HG03442 (cell line): ENCODE results near the gene RAB11FIP4.

Source experiments
- ATAC-seq: cut with Tn5 transposase; IDR thresholded peaks from one replicate; pipeline ENCODE4 v1.9.1; 2021; ENCODE audit warnings: mild to moderate bottlenecking, moderate library complexity; ENCODE audit not compliant: unreplicated experiment

Gene RAB11FIP4

DNA sequence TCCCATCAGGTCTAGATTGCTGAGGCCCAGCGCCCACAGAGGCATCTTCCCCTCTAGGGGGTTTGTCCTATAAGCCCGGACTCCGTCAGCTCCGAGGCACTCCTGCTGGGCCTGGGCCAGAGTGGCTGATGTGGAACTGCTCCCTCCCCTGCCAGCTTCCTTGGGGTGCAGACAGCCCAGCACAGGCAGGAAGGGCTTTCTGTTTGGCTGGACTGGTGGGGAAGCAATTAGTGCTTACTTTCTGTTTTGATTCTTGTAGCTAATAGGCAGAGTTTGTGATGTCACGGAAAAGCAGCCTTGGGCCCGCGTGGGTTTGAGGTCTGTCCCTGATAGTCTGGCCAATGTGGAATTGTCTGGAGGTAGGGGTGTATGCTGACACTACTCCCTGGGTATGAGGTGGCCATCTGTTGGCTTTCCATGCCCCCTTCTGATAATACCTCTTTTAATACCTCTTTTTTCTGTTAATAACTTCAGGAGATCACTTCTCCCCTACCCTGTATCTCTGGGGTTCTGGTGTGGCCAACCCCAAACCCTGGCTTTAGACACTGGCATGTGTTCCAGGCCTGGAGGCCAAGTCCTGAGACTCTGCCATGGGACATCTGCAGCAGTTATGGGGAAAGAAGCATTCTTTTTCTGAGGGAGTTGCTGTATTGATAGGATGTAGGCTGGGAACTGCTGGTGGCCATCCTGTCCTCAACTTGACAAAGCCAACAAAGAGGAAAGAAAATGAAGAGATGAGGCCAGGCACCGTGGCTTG lies 190.9 kb downstream of the RAB11FIP4 start:
- ATAC-seq, result no peak

DNA sequence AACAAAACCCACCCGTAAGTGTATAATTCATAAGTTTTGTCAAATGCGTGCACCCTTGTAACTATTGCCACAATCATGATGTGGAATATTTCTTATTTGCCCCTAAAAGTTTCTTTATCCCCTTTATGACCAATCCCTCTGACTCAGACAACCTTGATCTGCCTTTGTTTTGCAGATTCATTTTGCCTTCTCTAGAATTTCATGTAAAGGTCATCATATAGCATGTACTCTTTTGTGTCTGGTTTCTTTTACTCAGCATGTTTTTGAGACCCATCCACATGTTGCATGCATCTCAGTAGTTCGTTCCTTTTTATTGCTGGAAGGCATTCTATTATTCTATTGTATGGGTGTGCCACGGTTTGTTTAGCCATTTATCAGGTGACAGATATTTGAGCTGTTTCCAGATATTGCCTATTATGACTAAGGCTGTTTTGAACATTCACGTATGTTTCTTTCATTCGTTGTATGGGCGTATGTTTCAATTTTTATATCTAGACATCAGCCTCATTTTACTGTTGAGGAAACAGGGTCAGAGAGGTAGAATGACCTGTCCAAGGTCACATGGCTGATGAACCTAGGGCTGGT lies 192.4 kb downstream of the RAB11FIP4 start:
- no peak for ATAC-seq

DNA sequence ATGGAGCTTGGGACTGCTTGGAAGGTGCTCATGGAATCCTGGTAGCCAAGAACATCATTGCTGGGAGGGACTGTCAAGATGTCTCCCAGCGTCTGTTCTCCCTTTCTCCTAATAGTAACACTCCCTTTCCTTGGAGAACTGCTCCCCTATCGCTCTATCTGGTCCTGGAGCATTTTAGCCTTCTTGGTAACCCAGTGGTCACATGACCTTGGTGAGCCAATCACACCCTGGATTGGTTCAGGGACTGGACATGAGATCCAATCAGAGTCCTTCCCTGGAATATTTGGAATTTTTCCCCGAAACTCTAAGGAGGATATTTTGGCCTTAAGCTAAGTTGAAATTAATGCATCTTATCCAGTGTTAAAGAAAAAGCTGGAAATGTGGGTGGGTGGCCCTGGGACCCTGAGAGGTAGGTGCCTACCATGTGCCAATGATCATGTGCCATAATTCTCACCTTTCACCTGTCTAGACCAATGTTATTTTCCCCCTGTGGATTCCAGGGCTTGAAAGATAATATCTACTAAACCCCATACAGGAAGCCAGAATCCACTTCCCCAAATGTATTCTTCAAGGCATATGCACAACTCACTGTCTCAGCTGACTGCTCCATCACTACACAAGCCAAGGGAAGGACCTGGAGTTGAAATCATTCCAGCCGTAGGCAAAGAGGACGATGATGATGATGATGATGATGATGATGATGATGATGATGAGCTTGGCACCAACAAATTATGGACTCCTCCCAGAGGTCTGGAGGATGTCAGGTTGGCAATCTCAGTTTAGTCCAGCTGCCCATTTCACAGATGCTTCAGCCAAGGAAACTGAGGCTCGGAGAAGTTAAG lies 193.2 kb downstream of the RAB11FIP4 start:
- no peak for ATAC-seq

DNA sequence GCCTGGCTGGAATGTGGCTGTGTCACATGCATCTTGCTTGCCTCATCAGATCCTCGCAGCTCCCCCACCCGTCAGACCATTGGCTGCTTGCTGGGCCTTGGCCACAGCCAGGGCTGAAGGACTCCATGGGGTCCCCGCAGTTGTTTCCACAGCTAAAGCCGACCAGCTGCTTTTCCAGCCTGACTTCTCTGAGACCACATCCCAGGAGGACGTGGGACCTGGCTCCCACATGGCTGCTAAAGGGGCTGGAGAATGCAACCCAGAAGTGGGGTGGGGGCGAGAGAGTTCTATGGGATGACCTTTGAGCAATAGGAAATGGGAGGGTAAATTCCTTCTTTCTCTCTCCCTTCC lies 193.8 kb downstream of the RAB11FIP4 start:
- ATAC-seq, result no peak

DNA sequence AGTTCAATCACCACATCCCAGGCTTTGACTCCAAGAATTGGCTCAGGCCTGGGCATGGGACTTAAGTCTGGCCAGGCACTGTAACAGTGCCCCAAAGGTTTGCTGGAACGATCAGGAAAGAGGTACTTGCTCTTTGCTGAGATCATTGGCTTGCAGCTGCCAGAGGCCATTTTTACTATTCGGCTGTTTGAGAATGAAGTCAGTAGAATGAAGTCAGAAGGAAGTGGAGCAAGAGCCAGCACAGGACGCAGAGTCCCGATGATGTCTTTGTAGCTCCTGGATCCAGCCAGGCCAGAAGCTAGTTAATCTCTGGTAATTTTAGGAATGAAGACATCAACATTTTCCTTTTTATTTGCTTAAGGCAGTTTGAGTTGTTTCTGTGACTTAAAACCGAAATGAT lies 195.5 kb downstream of the RAB11FIP4 start:
- no peak for ATAC-seq

DNA sequence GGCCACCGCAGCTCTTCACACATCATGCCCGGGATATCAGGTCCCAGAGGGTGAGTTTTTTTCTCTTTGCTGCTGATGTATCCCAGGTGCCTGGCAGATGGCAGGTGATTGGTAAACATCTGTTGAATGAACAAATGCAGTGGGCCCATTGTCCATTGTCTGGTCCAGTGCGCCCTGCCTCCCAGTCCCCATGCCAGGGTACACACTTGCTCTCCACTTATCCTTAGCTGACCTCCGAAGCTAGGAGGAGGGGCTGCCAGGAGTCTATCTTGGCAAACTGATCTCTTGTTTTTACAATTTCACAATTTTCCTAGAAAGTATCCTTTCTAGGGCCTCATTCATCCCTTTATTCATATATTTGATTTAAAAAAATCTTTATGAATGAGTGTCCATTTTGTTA lies 196.0 kb downstream of the RAB11FIP4 start:
- no peak for ATAC-seq
